WTC11 (cell line): ENCODE data around the gene UBE2M. TPM values are rescaled to one million over a fixed set of nuclear protein-coding genes. Genes with fewer than 3 reads are reported as not detected.

ENCODE experiments used
- ATAC-seq: fragments of 200-7000 bp; cut with Tn5 transposase; 2 replicates; pipeline ENCODE4 v1.10.0; 2021; ENCODE audit warnings: mild to moderate bottlenecking, moderate library complexity
- CTCF ChIA-PET: fragments of 300-600 bp; sonication (Branson Sonifier 250); formaldehyde crosslinking; loops from one replicate; lab custom pipeline; 2021; ENCODE audit warnings: antibody characterized with exemption; lab: Charles Lee
- POLR2A ChIA-PET: fragments of 350-600 bp; sonication (Branson Sonifier 250); formaldehyde crosslinking; loops from one replicate; lab custom pipeline; 2021; ENCODE audit warnings: antibody characterized with exemption; lab: Charles Lee
- DNase-seq: peaks from one replicate; pipeline ENCODE4 v3.0.0; 2021; ENCODE audit warnings: low spot score
- H3K27ac Mint-ChIP-seq: 2 replicates; pipeline ENCODE4 v1.8.0; 2021; ENCODE audit warnings: mixed read lengths
- H3K27me3 Mint-ChIP-seq: 2 replicates; pipeline ENCODE4 v1.8.0; 2021; ENCODE audit warnings: low read depth, mild to moderate bottlenecking, moderate library complexity, mixed read lengths
- H3K36me3 Mint-ChIP-seq: 2 replicates; pipeline ENCODE4 v1.8.0; 2021; ENCODE audit warnings: mixed read lengths
- H3K4me1 Mint-ChIP-seq: 2 replicates; pipeline ENCODE4 v1.8.0; 2022; ENCODE audit warnings: mixed read lengths
- H3K4me3 Mint-ChIP-seq: 2 replicates; pipeline ENCODE4 v1.8.0; 2021; ENCODE audit warnings: mild to moderate bottlenecking, moderate library complexity, mixed read lengths
- H3K9me3 Mint-ChIP-seq: 2 replicates; pipeline ENCODE4 v1.8.0; 2021; ENCODE audit warnings: mixed read lengths
- GABPB1 ChIP-seq: sonication (generic); formaldehyde crosslinking; IDR thresholded peaks from 2 replicates; pipeline ENCODE4 v1.8.1; 2023; ENCODE audit warnings: mild to moderate bottlenecking, missing genetic modification reagents
- IRF2 ChIP-seq: sonication (generic); formaldehyde crosslinking; IDR thresholded peaks from 2 replicates; pipeline ENCODE4 v1.8.0; 2022; ENCODE audit warnings: low read depth, missing genetic modification reagents, borderline replicate concordance
- NFE2L1 ChIP-seq: sonication (generic); formaldehyde crosslinking; IDR thresholded peaks from 2 replicates; pipeline ENCODE4 v1.8.1; 2023; ENCODE audit warnings: missing genetic modification reagents
- RELA ChIP-seq: sonication (generic); formaldehyde crosslinking; IDR thresholded peaks from 2 replicates; pipeline ENCODE4 v1.8.1; 2022; ENCODE audit warnings: missing genetic modification reagents, mild to moderate bottlenecking, borderline replicate concordance
- SMAD3 ChIP-seq: sonication (generic); formaldehyde crosslinking; IDR thresholded peaks from 2 replicates; pipeline ENCODE4 v1.8.0; 2022; ENCODE audit warnings: missing genetic modification reagents, mild to moderate bottlenecking, borderline replicate concordance
- TEAD1 ChIP-seq: sonication (generic); formaldehyde crosslinking; IDR thresholded peaks from 2 replicates; pipeline ENCODE4 v1.8.0; 2022; ENCODE audit warnings: mild to moderate bottlenecking, missing genetic modification reagents
- TEAD4 ChIP-seq: sonication (generic); formaldehyde crosslinking; IDR thresholded peaks from 2 replicates; pipeline ENCODE4 v1.8.0; 2022; ENCODE audit warnings: mild to moderate bottlenecking, missing genetic modification reagents
- ZNF138 ChIP-seq: sonication (generic); formaldehyde crosslinking; conservative IDR thresholded peaks from 2 replicates; pipeline ENCODE4 v1.8.1; 2022; ENCODE audit warnings: mild to moderate bottlenecking, moderate library complexity, missing genetic modification reagents
- total RNA-seq: library from RNA; stranded (reverse); gene quantifications from 3 replicates; pipeline ENCODE4 v1.2.3, GENCODE V29; 2021
- TF ChIP-seq, protein P1 (sequence below): sonication (generic); formaldehyde crosslinking; IDR thresholded peaks from 2 replicates; pipeline ENCODE4 v1.8.0; 2022; ENCODE audit warnings: mild to moderate bottlenecking, missing genetic modification reagents
- TF ChIP-seq, protein P2 (sequence below): sonication (generic); formaldehyde crosslinking; conservative IDR thresholded peaks from 2 replicates; pipeline ENCODE4 v1.8.1; 2023; ENCODE audit warnings: mild to moderate bottlenecking, low read depth, missing genetic modification reagents, moderate library complexity
- TF ChIP-seq, protein P3 (sequence below): sonication (generic); formaldehyde crosslinking; IDR thresholded peaks from 2 replicates; pipeline ENCODE4 v1.8.0; 2022; ENCODE audit warnings: missing genetic modification reagents
- TF ChIP-seq, protein P4 (sequence below): sonication (generic); formaldehyde crosslinking; IDR thresholded peaks from 2 replicates; pipeline ENCODE4 v1.8.1; 2023; ENCODE audit warnings: mild to moderate bottlenecking, missing genetic modification reagents
- TF ChIP-seq, protein P5 (sequence below): sonication (generic); formaldehyde crosslinking; IDR thresholded peaks from 2 replicates; pipeline ENCODE4 v1.8.0; 2023; ENCODE audit warnings: missing genetic modification reagents, mild to moderate bottlenecking, borderline replicate concordance
- TF ChIP-seq, protein P6 (sequence below): sonication (generic); formaldehyde crosslinking; IDR thresholded peaks from 2 replicates; pipeline ENCODE4 v1.8.1; 2022; ENCODE audit warnings: mild to moderate bottlenecking, moderate library complexity, missing genetic modification reagents

The UBE2M gene
- total RNA-seq, 1 experiment from 2014 or later = 105 TPM

DNA sequence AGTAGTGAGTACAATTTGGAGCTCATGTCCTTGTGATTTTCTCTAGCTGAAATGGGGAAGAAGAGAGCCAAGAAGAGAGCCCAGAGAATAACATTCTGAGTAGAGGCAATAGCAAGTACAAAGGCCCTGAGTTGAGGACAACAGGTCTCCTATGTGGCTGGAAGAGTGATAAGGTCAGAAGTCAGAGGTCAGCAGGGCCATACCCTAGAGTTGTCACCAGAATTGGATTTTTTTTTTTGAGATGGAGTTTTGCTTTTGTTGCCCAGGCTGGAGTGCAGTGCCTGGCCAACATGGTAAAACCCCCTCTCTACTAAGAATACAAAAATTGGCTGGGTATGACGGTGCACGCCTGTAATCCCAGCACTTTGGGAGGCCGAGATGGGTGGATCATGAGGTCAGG, 22.6 kb downstream of the UBE2M start:
- DNase-seq = no peak
- Mint-ChIP-seq H3K36me3 (no peaks in the 10 kb centered on the region), H3K27ac (no peak overlapping the region), H3K9me3 (no peaks in the 10 kb centered on the region), H3K4me1 (peaks cover 8% of the 10 kb centered on the region), H3K27me3 (peaks cover 57% of the 10 kb centered on the region), H3K4me3 (no peak overlapping the region)
- TF ChIP-seq, protein P1, sequence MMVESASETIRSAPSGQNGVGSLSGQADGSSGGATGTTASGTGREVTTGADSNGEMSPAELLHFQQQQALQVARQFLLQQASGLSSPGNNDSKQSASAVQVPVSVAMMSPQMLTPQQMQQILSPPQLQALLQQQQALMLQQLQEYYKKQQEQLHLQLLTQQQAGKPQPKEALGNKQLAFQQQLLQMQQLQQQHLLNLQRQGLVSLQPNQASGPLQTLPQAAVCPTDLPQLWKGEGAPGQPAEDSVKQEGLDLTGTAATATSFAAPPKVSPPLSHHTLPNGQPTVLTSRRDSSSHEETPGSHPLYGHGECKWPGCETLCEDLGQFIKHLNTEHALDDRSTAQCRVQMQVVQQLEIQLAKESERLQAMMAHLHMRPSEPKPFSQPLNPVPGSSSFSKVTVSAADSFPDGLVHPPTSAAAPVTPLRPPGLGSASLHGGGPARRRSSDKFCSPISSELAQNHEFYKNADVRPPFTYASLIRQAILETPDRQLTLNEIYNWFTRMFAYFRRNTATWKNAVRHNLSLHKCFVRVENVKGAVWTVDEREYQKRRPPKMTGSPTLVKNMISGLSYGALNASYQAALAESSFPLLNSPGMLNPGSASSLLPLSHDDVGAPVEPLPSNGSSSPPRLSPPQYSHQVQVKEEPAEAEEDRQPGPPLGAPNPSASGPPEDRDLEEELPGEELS = no peak
- TF ChIP-seq, protein P2, sequence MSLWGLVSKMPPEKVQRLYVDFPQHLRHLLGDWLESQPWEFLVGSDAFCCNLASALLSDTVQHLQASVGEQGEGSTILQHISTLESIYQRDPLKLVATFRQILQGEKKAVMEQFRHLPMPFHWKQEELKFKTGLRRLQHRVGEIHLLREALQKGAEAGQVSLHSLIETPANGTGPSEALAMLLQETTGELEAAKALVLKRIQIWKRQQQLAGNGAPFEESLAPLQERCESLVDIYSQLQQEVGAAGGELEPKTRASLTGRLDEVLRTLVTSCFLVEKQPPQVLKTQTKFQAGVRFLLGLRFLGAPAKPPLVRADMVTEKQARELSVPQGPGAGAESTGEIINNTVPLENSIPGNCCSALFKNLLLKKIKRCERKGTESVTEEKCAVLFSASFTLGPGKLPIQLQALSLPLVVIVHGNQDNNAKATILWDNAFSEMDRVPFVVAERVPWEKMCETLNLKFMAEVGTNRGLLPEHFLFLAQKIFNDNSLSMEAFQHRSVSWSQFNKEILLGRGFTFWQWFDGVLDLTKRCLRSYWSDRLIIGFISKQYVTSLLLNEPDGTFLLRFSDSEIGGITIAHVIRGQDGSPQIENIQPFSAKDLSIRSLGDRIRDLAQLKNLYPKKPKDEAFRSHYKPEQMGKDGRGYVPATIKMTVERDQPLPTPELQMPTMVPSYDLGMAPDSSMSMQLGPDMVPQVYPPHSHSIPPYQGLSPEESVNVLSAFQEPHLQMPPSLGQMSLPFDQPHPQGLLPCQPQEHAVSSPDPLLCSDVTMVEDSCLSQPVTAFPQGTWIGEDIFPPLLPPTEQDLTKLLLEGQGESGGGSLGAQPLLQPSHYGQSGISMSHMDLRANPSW (CRISPR knock-in tag) = no peak
- TF ChIP-seq, protein P3, sequence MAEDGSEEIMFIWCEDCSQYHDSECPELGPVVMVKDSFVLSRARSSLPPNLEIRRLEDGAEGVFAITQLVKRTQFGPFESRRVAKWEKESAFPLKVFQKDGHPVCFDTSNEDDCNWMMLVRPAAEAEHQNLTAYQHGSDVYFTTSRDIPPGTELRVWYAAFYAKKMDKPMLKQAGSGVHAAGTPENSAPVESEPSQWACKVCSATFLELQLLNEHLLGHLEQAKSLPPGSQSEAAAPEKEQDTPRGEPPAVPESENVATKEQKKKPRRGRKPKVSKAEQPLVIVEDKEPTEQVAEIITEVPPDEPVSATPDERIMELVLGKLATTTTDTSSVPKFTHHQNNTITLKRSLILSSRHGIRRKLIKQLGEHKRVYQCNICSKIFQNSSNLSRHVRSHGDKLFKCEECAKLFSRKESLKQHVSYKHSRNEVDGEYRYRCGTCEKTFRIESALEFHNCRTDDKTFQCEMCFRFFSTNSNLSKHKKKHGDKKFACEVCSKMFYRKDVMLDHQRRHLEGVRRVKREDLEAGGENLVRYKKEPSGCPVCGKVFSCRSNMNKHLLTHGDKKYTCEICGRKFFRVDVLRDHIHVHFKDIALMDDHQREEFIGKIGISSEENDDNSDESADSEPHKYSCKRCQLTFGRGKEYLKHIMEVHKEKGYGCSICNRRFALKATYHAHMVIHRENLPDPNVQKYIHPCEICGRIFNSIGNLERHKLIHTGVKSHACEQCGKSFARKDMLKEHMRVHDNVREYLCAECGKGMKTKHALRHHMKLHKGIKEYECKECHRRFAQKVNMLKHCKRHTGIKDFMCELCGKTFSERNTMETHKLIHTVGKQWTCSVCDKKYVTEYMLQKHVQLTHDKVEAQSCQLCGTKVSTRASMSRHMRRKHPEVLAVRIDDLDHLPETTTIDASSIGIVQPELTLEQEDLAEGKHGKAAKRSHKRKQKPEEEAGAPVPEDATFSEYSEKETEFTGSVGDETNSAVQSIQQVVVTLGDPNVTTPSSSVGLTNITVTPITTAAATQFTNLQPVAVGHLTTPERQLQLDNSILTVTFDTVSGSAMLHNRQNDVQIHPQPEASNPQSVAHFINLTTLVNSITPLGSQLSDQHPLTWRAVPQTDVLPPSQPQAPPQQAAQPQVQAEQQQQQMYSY = no peak
- TF ChIP-seq TEAD4 (CRISPR knock-in tag) = no peak
- no peak for TF ChIP-seq TEAD1 (CRISPR knock-in tag)
- no peak for TF ChIP-seq RELA (CRISPR knock-in tag)
- no peak for TF ChIP-seq IRF2 (CRISPR knock-in tag)
- no peak for TF ChIP-seq GABPB1 (CRISPR knock-in tag)
- POLR2A ChIA-PET = interaction anchor here (1.0 kb wide), 1 partner anchor 16 kb away, joined by 3 read pairs; the partner anchor contains the start of gene ZBTB45
- CTCF ChIA-PET = no interaction called here
- no peak for ATAC-seq

DNA sequence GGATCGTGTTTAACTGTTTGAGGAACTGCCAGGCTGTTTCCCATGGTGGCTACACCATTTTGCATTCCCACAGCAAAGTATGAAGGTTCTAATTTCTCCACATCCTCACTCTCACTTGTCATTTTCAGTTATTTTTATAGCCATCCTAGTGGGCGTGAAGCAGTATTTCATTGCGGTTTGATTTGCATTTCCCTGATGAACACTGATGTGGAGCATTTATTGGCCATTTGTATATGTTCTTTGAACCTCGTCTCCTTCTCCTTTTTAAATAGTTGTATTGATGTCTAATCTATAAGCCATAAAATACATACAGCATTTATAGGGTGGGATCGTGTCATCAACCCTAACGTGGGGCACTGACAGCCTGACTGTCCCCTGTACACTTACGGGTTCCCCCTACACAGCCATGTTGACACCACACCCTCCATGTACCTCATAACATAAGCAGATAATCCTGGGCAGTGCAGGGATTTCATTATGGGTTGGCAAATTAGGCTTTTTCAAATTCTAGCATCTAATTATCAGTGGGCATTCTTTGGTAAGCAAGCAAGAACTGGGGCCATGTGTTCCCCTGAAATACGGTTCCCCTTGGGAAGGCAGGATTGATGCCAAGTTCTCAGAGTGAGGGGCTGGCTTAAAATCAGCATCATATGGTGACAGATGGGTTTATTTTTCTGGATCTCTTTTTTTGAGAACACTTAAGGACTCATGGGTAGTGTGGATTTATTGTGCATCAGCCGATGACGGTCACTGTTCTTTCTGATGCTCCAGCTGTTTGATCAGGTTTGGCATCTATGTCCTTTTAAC, 27.2 kb downstream of the UBE2M start:
- no peak for ATAC-seq
- POLR2A ChIA-PET = no interaction called here
- Mint-ChIP-seq H3K27me3 (peaks cover 65% of the 10 kb centered on the region), H3K9me3 (no peaks in the 10 kb centered on the region), H3K4me1 (no peaks in the 10 kb centered on the region), H3K27ac (no peak overlapping the region), H3K36me3 (no peaks in the 10 kb centered on the region), H3K4me3 (no peak overlapping the region)
- DNase-seq = no peak
- TF ChIP-seq, protein P4, sequence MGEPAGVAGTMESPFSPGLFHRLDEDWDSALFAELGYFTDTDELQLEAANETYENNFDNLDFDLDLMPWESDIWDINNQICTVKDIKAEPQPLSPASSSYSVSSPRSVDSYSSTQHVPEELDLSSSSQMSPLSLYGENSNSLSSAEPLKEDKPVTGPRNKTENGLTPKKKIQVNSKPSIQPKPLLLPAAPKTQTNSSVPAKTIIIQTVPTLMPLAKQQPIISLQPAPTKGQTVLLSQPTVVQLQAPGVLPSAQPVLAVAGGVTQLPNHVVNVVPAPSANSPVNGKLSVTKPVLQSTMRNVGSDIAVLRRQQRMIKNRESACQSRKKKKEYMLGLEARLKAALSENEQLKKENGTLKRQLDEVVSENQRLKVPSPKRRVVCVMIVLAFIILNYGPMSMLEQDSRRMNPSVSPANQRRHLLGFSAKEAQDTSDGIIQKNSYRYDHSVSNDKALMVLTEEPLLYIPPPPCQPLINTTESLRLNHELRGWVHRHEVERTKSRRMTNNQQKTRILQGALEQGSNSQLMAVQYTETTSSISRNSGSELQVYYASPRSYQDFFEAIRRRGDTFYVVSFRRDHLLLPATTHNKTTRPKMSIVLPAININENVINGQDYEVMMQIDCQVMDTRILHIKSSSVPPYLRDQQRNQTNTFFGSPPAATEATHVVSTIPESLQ (CRISPR knock-in tag) = no peak
- TF ChIP-seq SMAD3 (CRISPR knock-in tag) (no peak), NFE2L1 (no peak), ZNF138 (no peak)
- TF ChIP-seq, protein P1 = no peak
- TF ChIP-seq, protein P5, sequence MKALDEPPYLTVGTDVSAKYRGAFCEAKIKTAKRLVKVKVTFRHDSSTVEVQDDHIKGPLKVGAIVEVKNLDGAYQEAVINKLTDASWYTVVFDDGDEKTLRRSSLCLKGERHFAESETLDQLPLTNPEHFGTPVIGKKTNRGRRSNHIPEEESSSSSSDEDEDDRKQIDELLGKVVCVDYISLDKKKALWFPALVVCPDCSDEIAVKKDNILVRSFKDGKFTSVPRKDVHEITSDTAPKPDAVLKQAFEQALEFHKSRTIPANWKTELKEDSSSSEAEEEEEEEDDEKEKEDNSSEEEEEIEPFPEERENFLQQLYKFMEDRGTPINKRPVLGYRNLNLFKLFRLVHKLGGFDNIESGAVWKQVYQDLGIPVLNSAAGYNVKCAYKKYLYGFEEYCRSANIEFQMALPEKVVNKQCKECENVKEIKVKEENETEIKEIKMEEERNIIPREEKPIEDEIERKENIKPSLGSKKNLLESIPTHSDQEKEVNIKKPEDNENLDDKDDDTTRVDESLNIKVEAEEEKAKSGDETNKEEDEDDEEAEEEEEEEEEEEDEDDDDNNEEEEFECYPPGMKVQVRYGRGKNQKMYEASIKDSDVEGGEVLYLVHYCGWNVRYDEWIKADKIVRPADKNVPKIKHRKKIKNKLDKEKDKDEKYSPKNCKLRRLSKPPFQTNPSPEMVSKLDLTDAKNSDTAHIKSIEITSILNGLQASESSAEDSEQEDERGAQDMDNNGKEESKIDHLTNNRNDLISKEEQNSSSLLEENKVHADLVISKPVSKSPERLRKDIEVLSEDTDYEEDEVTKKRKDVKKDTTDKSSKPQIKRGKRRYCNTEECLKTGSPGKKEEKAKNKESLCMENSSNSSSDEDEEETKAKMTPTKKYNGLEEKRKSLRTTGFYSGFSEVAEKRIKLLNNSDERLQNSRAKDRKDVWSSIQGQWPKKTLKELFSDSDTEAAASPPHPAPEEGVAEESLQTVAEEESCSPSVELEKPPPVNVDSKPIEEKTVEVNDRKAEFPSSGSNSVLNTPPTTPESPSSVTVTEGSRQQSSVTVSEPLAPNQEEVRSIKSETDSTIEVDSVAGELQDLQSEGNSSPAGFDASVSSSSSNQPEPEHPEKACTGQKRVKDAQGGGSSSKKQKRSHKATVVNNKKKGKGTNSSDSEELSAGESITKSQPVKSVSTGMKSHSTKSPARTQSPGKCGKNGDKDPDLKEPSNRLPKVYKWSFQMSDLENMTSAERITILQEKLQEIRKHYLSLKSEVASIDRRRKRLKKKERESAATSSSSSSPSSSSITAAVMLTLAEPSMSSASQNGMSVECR (CRISPR knock-in tag) = no peak
- TF ChIP-seq, protein P6, sequence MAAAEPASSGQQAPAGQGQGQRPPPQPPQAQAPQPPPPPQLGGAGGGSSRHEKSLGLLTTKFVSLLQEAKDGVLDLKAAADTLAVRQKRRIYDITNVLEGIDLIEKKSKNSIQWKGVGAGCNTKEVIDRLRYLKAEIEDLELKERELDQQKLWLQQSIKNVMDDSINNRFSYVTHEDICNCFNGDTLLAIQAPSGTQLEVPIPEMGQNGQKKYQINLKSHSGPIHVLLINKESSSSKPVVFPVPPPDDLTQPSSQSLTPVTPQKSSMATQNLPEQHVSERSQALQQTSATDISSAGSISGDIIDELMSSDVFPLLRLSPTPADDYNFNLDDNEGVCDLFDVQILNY (CRISPR knock-in tag) = no peak
- CTCF ChIA-PET = interaction anchor here (1.3 to 1.5 kb wide), 2 partner anchors 11 to 50 kb away, joined by 5 to 9 read pairs; partner anchors contain the start of gene ZBTB45
